SU-DHL-6 (cell line): Measurements from ENCODE around the gene MANEA.

Experiments used
- H2AFZ ChIP-seq: fragments of 200-600 bp; sonication (generic); 2 replicates; pipeline ENCODE4 v1.6.1; 2014; ENCODE audit warnings: low read depth, mild to moderate bottlenecking, moderate library complexity, mixed read lengths, antibody characterized with exemption, low read length; ENCODE audit not compliant: severe bottlenecking
- H3F3A ChIP-seq: fragments of 200-600 bp; shearing (Covaris generic); 2 replicates; pipeline ENCODE4 v1.6.0; 2016; ENCODE audit warnings: antibody characterized with exemption, mild to moderate bottlenecking; ENCODE audit not compliant: insufficient read depth
- H3K27ac ChIP-seq: fragments of 200-600 bp; sonication (generic); 2 replicates; pipeline ENCODE4 v1.5.1; 2016; ENCODE audit warnings: low read depth, mild to moderate bottlenecking, low read length, moderate library complexity, mixed read lengths
- H3K27me3 ChIP-seq: fragments of 200-600 bp; sonication (generic), shearing (Covaris generic); 2 replicates; pipeline ENCODE4 v1.6.0; 2014; ENCODE audit warnings: mild to moderate bottlenecking, low read length
- H3K36me3 ChIP-seq: fragments of 200-600 bp; sonication (generic); 2 replicates; pipeline ENCODE4 v1.6.1; 2014; ENCODE audit warnings: mild to moderate bottlenecking, low read length, mixed read lengths
- H3K4me2 ChIP-seq: fragments of 300-600, 200-600 bp; shearing (Covaris generic), sonication (generic); 2 replicates; pipeline ENCODE4 v1.6.0; 2014; ENCODE audit warnings: low read length, low read depth, mild to moderate bottlenecking; ENCODE audit not compliant: poor library complexity, severe bottlenecking
- H3K4me3 ChIP-seq: fragments of 200-600 bp; sonication (generic); 2 replicates; pipeline ENCODE4 v1.5.1; 2014; ENCODE audit warnings: antibody characterized with exemption, low read length, mild to moderate bottlenecking, mixed read lengths; ENCODE audit not compliant: insufficient read depth, poor library complexity, severe bottlenecking
- H3K79me2 ChIP-seq: fragments of 200-600 bp; sonication (generic); 2 replicates; pipeline ENCODE4 v1.6.1; 2014; ENCODE audit warnings: mild to moderate bottlenecking, low read length, moderate library complexity; ENCODE audit not compliant: insufficient read depth
- H3K9ac ChIP-seq: fragments of 200-600 bp; sonication (generic); 2 replicates; pipeline ENCODE4 v1.7.0; 2014; ENCODE audit warnings: mild to moderate bottlenecking, low read length
- H3K9me2 ChIP-seq: fragments of 200-600 bp; sonication (generic); replicated peaks from 2 replicates; pipeline ENCODE4 v1.6.1; 2014; ENCODE audit warnings: low read length; ENCODE audit not compliant: insufficient read depth
- H3K9me3 ChIP-seq: fragments of 200-600 bp; sonication (generic); 2 replicates; pipeline ENCODE4 v1.6.1; 2014; ENCODE audit warnings: low read length, mixed read lengths; ENCODE audit not compliant: insufficient read depth
- H4K20me1 ChIP-seq: fragments of 200-600 bp; sonication (generic); 2 replicates; pipeline ENCODE4 v1.6.1; 2014; ENCODE audit warnings: low read depth, mild to moderate bottlenecking, antibody characterized with exemption, low read length, moderate library complexity, mixed read lengths
- CTCF ChIP-seq: fragments of 200-600 bp; sonication (generic); IDR thresholded peaks from one replicate; pipeline ENCODE4 v1.5.1; 2017; ENCODE audit warnings: antibody characterized with exemption, mild to moderate bottlenecking, low read length, moderate library complexity; ENCODE audit not compliant: insufficient read depth, poor library complexity, severe bottlenecking
- EZH2phosphoT487 ChIP-seq: fragments of 200-600 bp; sonication (generic), shearing (Covaris generic); conservative IDR thresholded peaks from 2 replicates; pipeline ENCODE4 v1.6.1; 2018; ENCODE audit warnings: mild to moderate bottlenecking, antibody characterized with exemption, low read length, moderate library complexity, mixed read lengths

The MANEA gene

GRCh38 chr6:95576218-95576997 lies 927 bp upstream of the MANEA start:
- Histone ChIP-seq H3K9me3 (no peaks in the 10 kb centered on the region), H3K36me3 (no peaks in the 10 kb centered on the region), H3K9me2 (no peaks in the 10 kb centered on the region), H3K27ac (peak overlapping the region; percentile 96), H3K4me2 (peak overlapping the region; percentile 99), H3K4me3 (peak overlapping the region; percentile 69), H3K9ac (peak overlapping the region; percentile 95), H4K20me1 (no peaks in the 10 kb centered on the region), H2AFZ (peak overlapping the region; percentile 17), H3K79me2 (peaks cover 69% of the 10 kb centered on the region), H3F3A (peaks cover 21% of the 10 kb centered on the region), H3K27me3 (no peaks in the 10 kb centered on the region)
- TF ChIP-seq CTCF (no peak), EZH2phosphoT487 (no peak)

GRCh38 chr6:95576998-95577303 lies 384 bp upstream of the MANEA start:
- Histone ChIP-seq H3K36me3 (no peaks in the 10 kb centered on the region), H3K27ac (peak overlapping the region; percentile 96), H3K4me3 (peak overlapping the region; percentile 69), H3F3A (peaks cover 21% of the 10 kb centered on the region), H3K4me2 (peak overlapping the region; percentile 99), H3K27me3 (no peaks in the 10 kb centered on the region), H2AFZ (peak overlapping the region; percentile 17), H3K9ac (peak overlapping the region; percentile 95), H3K9me3 (no peaks in the 10 kb centered on the region), H3K9me2 (no peaks in the 10 kb centered on the region), H3K79me2 (peaks cover 71% of the 10 kb centered on the region), H4K20me1 (no peaks in the 10 kb centered on the region)
- TF ChIP-seq EZH2phosphoT487, result no peak
- TF ChIP-seq CTCF, result no peak

GRCh38 chr6:95578106-95578410 lies 723 bp downstream of the MANEA start:
- Histone ChIP-seq H3K9me2 (no peaks in the 10 kb centered on the region), H3K9ac (peak overlapping the region; percentile 95), H3K79me2 (peaks cover 73% of the 10 kb centered on the region), H2AFZ (peak overlapping the region; percentile 90), H3K9me3 (peaks cover 4% of the 10 kb centered on the region; the same call in 1 of the 2 replicates), H3K4me3 (peak overlapping the region; percentile 69), H3K27me3 (no peaks in the 10 kb centered on the region), H3K4me2 (peak overlapping the region; percentile 99), H3K36me3 (peaks cover 7% of the 10 kb centered on the region; the same call in 1 of the 2 replicates), H4K20me1 (no peaks in the 10 kb centered on the region), H3K27ac (peak overlapping the region; percentile 96), H3F3A (peaks cover 21% of the 10 kb centered on the region)
- no peak for TF ChIP-seq CTCF
- no peak for TF ChIP-seq EZH2phosphoT487
